Measurements from ENCODE around the gene GATA3.

The GATA3 gene

GRCh38 chr10:8050556-8051108 is 3.9 kb upstream of the GATA3 start:
- DNase-seq: no peak

- no peak for DNase-seq
Observed at GRCh38 chr10:8051109-8051821, 3.2 kb upstream of the GATA3 start.

- no peak for DNase-seq
Observed at GRCh38 chr10:8051851-8052257, 2.6 kb upstream of the GATA3 start.

- no peak for DNase-seq
Observed at GRCh38 chr10:8052341-8052955, 2.0 kb upstream of the GATA3 start.

- no peak for DNase-seq
Observed at GRCh38 chr10:8052956-8053445, 1.5 kb upstream of the GATA3 start.

GRCh38 chr10:8053446-8054243 is 843 bp upstream of the GATA3 start:
- peak in 32 of 56 donors; percentile 4 to 74 (median 33) for DNase-seq

- no peak for DNase-seq
Observed at GRCh38 chr10:8054244-8054493, 319 bp upstream of the GATA3 start.

- no peak for DNase-seq
Observed at GRCh38 chr10:8055420-8056349, 1.2 kb downstream of the GATA3 start.

- no peak for DNase-seq
Observed at GRCh38 chr10:8056378-8056777, 1.9 kb downstream of the GATA3 start.

GRCh38 chr10:8056871-8057331 is 2.4 kb downstream of the GATA3 start:
- DNase-seq: no peak

- no peak for DNase-seq
Observed at GRCh38 chr10:8057636-8058273, 3.3 kb downstream of the GATA3 start.

GRCh38 chr10:8058274-8059111 is 4.0 kb downstream of the GATA3 start:
- DNase-seq: no peak

- DNase-seq: no peak
Observed at GRCh38 chr10:8059191-8059936, 4.9 kb downstream of the GATA3 start.

GRCh38 chr10:8060010-8060703 is 5.7 kb downstream of the GATA3 start:
- DNase-seq: no peak

- no peak for DNase-seq
Observed at GRCh38 chr10:8060704-8061121, 6.2 kb downstream of the GATA3 start.

GRCh38 chr10:8061274-8062211 is 7.1 kb downstream of the GATA3 start:
- DNase-seq: no peak

Measured in nucleus accumbens (tissue), 56 donors.